ENCODE measurements around the gene PFKL.

PFKL gene

GRCh38 chr21:44366586-44367211, 66.8 kb downstream of the PFKL start:
- no peak for DNase-seq

- DNase-seq = no peak
These were observed 69.0 kb downstream of the PFKL start for GRCh38 chr21:44368711-44369446.

DNA sequence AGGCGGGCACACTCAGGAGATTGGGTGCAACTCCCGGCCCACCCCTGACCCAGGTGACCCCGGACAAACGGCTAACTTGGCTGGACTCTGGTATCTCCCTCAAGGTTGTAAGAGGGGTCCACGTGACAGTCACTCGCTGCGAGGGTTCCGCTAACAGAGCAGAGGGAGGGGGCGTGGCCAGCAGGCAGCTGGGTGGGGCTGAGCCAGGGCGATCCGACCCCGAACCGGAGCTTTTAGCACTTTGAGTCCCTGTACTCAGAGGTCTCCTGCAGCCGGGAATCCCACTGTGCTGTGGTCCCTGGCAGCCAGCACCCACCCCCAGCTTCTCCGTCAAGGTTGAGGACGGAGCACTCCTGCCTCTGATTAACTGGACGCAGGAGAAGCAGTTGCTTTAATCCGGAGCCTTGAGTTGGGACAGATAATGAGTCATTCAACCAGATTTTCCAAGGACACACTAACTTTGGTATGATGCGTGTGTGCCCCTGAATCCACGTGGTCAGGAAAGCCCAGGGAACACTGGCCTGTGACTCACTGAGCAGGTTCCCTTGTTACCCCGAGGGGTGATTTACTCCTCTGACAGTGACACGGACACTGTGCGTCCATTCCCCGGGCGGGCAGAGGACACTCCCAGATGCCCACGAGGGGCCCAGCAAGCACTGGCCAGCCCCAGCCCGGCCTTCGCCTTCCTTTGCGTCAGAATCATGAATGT, 70.3 kb downstream of the PFKL start:
- no peak for DNase-seq

DNA sequence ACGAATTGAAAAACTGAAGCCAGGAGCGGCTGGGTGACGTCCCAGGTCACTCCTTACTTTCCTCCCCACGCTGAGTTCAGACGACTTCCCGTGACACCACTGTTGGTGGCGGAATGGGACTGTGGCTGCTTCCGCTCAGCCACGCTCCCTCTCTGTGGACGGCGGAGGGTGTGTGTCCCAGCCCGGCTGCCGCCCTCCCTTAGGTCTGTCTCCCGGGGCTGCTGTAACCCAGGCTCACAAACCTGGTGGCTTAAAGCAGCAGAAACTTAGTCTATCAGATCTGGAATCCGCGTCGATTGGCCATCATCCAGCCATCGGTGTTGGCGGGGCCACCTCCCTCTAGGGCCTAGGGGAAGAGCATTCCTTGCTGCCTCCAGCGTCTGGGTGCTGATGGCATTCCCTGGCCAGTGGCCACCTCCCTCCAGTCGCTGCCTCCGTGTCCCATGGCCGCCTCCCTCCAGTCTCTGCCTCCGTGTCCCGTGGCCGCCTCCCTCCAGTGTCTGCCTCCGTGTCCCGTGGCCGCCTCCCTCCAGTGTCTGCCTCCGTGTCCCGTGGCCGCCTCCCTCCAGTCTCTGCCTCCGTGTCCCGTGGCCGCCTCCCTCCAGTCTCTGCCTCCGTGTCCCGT, 71.0 kb downstream of the PFKL start:
- DNase-seq = no peak

- no peak for DNase-seq
These were observed 71.7 kb downstream of the PFKL start for GRCh38 chr21:44371596-44371995.

DNA sequence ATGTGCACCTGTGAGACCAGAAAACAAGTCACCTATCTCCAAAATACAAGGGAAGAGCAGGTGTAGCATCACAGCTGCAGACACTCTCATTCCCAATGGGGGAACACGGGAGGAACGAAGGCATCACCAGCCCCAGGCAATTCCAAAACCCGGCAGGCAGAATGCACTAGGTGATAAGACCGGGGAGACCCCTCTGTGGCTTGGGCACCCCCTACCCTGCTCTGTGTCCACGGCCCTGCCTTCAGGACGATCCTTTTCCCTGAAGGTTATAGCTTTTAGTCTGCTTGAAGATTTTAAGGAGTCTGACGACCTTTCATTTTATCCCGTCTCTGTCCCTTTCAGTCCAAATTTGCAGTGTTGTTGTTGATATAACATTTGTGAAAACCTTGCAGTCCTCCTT, 72.8 kb downstream of the PFKL start:
- DNase-seq = no peak

- no peak for DNase-seq
These were observed 74.9 kb downstream of the PFKL start for GRCh38 chr21:44374601-44375280.

GRCh38 chr21:44375281-44375651, 75.4 kb downstream of the PFKL start:
- DNase-seq = no peak

DNA sequence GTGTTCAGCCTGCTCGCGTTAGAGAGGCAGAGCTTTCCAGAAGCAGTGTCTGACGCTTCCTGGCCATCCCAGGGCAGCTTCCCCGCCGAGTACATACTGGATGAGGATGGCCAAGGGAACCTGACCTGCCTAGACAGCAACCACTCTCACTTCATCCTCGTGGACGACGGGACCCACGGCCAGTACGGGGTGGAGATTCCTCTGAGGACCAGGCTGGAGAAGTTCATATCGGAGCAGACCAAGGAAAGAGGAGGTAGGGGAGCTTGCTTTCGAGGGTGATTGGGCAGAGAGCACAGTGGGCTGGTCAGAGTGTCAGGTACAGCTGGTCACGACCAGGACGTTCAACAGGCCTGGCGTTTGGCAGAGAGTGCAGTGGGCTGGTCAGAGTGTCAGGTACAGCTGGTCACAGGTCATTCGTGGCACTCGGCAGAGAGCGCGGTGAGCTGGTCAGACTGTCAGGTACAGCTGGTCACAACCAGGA, 75.9 kb downstream of the PFKL start:
- DNase-seq = no peak

DNA sequence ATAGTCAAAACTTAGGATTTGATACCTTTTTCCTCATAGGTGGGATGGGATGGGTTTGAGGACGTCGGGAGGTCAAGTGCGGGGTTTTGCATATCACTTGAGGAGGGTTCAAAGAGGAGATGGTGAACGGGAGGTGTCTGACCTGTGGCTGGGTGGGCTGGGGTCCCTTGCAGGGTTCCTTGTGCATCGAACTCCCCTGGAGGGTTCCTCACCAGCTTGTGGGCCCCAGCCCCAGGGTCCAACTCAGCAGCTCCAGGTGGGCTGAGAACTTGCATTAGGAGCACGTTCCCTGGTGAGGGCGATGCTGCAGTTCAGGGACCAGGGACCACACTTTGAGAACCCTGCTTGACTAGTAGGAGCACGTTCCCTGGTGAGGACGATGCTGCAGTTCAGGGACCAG, 76.8 kb downstream of the PFKL start:
- no peak for DNase-seq
